D721Med (cell line): ENCODE data around the gene TTC28.

ENCODE experiments used
- DNase-seq: peaks from one replicate; pipeline ENCODE4 v3.0.0; 2011; ENCODE audit warnings: low spot score; ENCODE audit not compliant: insufficient read length
- FAIRE-seq: peaks from 2 replicates; lab custom pipeline; 2011; peaks lifted over from hg19 to GRCh38; lab: Jason Lieb, UNC
- CTCF ChIP-seq: IDR thresholded peaks from 2 replicates; pipeline ENCODE4 v1.5.1; 2012; ENCODE audit warnings: mild to moderate bottlenecking, control low read depth; ENCODE audit not compliant: insufficient read depth; ENCODE audit errors: missing control alignments

TTC28 gene

GRCh38 chr22:27989758-27990450 is 689.7 kb downstream of the TTC28 start:
- no peak for FAIRE-seq
- no peak for TF ChIP-seq CTCF

DNA sequence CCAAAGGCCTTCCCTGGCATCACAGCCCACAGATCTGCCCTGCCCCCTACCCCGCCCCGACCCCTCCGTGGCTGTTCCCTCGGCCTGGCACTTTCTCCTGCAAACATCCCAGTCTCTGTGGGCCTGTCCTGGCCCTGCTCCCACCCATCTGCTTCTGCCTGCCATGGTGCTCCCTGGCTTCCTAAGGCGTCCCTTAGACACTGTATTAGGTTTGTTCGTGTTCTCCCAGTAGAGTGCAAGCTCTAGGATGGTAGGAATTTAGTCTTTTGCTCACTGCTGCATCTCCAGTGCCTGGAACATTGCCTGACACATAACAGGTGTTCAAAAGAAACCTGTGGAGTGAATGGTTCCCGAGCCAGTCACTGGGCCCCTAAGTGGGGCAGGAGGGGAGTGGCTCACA is 690.9 kb downstream of the TTC28 start:
- FAIRE-seq, result no peak
- no peak for DNase-seq

More at GRCh38 chr22:27989758-27990450, 689.7 kb downstream of the TTC28 start:
- DNase-seq, result no peak

GRCh38 chr22:27987557-27987956 is 692.1 kb downstream of the TTC28 start:
- TF ChIP-seq CTCF, result no peak
- no peak for FAIRE-seq
- no peak for DNase-seq

More for the DNA sequence above, 690.9 kb downstream of the TTC28 start:
- no peak for TF ChIP-seq CTCF

GRCh38 chr22:27986937-27987336 is 692.7 kb downstream of the TTC28 start:
- FAIRE-seq (no peak), DNase-seq (no peak)
- no peak for TF ChIP-seq CTCF

DNA sequence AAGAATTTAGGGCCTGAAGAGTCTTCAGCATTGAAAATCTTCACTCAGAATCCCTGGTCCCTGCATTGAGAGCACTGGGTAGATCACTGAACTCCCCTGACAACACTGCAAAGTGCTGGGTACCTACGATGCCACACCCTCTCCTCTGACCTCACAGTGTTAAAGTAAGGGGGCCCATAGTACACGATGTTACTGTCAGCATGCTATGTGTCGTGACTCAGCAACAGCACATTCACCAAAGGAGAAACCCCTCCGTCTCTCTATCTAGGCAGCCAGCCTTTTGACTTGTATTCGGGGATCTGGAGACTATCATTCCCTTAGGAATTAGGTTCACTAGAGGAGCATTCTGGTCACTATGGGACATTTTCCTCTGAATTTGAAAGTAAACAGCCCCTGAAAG is 693.2 kb downstream of the TTC28 start:
- DNase-seq (no peak), FAIRE-seq (no peak)
- no peak for TF ChIP-seq CTCF

GRCh38 chr22:27985323-27986275 is 694.0 kb downstream of the TTC28 start:
- TF ChIP-seq CTCF, result no peak
- DNase-seq, result no peak
- no peak for FAIRE-seq
